Measurements from ENCODE around the gene STK10. TPM values are rescaled to one million over a fixed set of nuclear protein-coding genes. Genes with fewer than 3 reads are reported as not detected.

The STK10 gene
- total RNA-seq, 1 donor from 2014 or later = 281 TPM

DNA sequence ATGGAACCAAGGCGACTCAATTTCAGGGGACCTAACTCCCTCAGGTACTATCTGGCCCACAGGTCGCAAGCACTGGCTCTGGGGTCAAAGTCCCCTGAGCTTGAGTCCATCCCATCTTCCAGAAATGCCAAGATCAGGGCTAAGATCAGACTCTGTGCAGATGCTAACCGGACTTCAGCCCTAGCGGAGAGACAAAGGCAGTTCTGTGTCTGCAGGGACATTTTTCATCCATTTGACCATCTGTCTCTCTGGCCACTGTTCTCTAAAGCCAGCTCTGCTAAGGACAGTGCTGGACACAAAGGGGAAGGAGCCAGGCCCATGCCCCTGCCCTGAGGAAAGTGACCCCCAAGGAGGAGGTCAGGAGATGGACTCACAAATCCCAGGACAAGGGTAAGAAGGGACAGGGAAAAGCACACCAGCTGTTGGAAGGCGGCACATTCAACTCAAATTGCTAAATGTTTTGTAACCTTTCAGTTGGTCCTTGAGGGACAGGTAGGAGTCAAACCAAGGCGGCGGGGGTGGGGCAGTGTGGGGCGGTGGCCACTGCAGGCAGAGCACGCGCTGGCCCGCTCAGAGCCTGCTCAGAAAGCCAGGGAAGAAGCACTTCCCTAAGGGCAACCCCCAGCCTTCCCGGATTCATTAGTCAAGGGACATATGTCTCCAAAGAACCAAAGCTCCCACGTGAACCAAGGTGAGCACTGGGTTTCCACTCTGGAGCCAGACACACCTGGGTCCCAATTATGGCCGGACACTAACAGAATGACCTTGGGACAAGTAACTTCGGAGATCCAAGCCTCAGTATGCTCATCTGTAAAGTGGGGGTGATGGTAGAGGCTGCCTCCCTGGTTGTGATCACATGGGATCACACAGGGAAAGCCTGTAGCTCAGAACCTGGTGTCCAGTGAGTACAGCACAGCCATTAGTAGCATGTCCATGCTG is 42.8 kb downstream of the STK10 start:
- intact Hi-C loops (cut with micrococcal nuclease) = no loop called here

DNA sequence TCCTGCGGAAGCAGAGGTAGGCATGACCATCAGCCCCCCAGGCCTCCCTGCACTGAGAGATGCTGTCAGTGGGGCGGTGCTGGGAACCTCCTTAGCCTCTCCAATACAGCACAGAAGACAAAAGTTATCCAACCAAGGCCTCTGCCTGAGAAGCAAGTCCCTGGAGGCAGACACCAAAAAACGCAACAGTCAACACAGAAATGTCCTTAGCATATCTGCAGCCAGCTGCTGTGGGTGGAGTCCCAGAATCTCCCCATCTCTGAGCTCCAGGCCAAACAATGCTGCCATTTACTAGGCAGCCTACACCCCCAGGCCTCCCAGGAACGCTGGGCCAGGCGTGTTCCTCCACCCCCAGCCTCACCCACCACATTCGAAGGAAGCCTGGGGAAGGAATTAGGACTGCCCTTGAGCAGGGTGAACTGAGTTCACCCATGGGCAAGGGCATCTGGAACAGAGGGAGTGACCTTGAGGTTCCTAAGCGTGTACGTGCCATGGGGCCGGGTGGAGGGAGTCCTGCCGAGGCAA is 43.7 kb downstream of the STK10 start:
- intact Hi-C loops (cut with micrococcal nuclease) = no loop called here

- intact Hi-C loops (cut with micrococcal nuclease) = no loop called here
Measured at GRCh38 chr5:172143875-172144274, 44.1 kb downstream of the STK10 start.

GRCh38 chr5:172142709-172143215 is 45.3 kb downstream of the STK10 start:
- intact Hi-C loops (cut with micrococcal nuclease) = no loop called here

GRCh38 chr5:172141949-172142319 is 46.1 kb downstream of the STK10 start:
- intact Hi-C loops (cut with micrococcal nuclease) = no loop called here

DNA sequence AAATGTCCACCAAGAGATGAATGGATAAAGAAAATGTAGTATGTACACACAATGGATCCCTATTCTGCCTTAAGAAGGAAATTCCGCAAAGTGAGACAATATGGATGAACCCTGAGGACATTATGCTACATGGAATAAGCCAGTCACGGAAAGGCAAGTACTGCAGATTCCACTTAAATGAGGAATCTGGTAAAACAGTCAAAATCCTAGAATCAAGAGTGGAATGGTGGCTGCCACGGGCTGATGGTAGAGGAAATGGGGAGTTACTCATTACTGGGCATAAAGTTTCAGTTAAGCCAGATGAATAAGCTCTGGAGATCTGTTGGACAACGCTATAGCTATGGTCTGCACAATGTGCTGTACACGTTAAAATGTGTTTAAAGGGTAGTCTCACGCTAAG is 47.2 kb downstream of the STK10 start:
- intact Hi-C loops (cut with micrococcal nuclease) = no loop called here

GRCh38 chr5:172140120-172140519 is 47.9 kb downstream of the STK10 start:
- intact Hi-C loops (cut with micrococcal nuclease) = no loop called here

DNA sequence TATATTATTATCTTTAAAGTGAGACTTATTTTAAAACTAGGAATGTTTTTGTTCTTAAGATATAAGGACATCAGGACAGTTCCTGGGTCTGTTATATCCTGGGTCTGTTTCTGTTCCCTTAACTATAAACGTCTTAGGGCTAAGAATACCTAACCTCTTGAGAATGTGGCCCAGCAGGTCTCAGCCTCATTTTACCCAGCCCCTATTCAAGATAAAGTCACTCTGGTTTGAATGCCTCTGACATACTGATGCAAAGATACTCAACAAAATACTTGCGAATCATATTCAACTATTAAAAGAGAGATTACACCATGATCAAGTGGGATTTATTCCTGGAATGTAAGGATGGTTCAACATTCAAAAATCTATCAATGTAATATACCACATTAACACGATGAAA is 51.0 kb downstream of the STK10 start:
- intact Hi-C loops (cut with micrococcal nuclease) = no loop called here

GRCh38 chr5:172133359-172134029 is 54.5 kb downstream of the STK10 start:
- intact Hi-C loops (cut with micrococcal nuclease) = no loop called here

GRCh38 chr5:172131690-172132089 is 56.3 kb downstream of the STK10 start:
- intact Hi-C loops (cut with micrococcal nuclease) = no loop called here

DNA sequence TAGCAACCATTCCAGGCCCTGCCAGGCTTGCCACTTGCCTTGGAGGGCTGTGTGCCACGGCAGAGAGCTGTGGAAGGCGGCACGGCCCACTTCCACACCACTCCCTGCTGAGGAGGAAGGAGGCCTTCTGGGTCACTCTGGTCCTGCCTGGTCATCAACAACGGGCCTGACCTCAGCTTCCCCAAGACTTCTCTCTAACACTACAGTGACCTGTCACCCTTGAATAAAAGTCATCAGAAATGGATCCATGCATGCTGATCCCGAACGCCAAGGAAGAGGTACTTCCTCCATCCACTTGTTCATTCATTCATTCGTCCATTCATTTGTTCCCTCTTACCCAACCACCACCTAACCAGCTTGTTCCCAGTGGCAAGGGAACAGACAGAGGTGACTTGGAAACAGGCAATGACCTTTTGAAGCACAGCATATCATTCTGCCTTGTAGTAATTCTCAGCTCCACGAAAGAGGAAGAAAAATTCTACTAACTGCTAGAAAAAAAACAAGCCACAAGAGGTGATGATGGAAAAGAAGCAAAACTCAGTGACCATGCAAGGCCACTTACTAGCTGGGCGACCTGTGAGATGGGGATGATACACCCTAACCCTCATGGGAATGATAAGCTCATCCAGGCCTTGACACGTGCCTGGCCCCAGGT is 58.6 kb downstream of the STK10 start:
- intact Hi-C loops (cut with micrococcal nuclease) = no loop called here

DNA sequence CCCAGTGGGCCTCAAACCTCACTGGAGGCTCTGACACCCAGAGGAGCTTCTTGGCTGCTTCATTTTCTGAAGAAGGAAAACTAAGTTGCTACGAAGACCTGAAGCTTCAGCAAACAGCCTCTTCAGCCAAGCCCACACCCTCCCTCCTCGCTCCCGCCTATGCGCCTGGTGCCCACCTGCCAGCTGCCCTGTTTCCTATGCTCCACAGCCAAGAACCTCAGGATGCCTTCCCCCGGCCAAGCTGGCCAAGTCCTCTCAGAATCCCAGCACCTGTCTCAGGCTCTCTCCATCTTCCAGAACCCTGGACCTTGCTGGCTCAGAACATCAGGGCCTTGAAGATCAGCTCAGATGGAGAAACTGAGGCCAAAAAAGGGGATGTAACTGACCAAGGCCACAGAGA is 60.4 kb downstream of the STK10 start:
- intact Hi-C loops (cut with micrococcal nuclease) = no loop called here

DNA sequence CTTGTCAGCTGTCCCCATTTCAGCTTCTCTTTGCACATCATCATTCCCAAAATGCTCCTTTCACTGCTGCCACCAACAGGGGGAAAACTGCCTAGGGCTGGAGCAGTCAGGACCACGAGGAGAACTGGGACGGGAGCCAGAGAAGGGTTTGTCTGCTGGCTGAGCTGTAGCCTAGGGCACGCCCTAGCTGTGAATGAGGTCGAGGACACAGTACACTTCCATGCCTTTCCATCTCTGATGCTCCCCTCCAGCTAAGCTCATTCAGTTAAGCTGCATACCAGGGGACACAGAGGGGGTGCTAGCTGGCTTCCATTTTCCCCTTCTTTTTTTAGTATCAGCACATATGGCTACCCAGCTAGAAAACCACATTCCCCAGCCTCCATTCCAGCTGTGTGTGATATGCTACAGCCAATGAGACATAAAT is 64.7 kb downstream of the STK10 start:
- intact Hi-C loops (cut with micrococcal nuclease) = no loop called here

DNA sequence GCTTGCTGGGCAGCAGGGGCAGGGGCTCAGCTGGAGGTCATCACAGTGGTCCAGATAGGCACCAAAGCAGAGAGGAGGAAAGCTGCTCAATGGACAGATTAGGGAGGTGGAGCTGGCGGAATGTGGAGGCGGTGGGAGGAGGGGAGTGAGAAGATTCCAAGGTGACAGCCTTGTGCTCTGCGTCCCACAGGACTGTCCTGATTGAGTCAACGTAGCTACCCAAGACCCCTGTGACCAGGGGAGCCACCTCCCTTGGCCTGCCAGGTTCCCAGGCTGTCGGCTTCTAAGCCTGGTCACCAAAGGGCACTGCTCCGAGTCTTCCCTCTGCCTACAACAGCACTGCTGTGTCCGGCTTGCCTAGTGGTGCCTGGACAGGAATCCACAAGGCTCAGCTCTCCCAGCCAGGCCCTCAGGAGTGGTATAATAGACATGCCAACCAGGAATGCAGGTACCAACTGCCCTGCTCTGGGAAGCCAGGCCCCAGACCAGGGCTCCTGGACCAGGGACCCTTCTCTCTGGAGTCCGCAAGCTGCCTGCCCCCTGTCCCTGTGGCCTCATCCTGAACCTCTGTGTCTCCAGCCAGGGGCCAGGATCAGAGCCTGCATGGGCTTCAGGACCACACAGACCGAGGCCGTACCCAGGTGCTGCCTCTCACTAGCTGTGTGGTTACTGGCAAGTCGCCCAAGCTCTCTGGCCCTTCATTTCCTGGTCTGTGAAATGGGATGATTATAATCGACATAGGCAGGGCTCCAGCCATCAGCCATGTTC is 67.9 kb downstream of the STK10 start:
- intact Hi-C loops (cut with micrococcal nuclease) = loop anchor here (5.0 to 10.0 kb wide), 3 partner anchors 32 to 935 kb away; partner anchors contain the start of genes CREBRF and NPM1

DNA sequence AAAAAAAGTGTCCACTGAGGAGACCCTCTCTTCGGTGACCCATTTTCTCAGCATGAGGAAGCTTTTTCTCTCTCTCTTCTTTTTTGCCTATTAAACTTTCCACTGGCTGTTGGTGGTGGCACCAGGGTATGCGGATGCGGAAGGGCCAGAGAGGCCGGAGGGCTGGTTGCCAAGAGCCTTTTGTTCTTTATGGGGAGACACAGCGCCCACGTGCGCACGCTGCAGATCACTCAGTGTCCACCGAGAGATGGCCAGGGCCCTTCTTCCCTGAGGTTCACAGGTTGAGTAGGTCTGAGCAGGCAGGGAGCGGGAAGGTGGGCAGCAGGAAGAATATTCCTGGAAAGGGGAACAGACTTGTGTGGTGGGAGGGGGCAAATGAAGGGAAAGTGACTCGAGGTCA is 69.1 kb downstream of the STK10 start:
- intact Hi-C loops (cut with micrococcal nuclease) = loop anchor here (5.0 to 10.0 kb wide), 3 partner anchors 33 to 936 kb away; partner anchors contain the start of genes CREBRF and NPM1

GRCh38 chr5:172117977-172118701 is 69.9 kb downstream of the STK10 start:
- intact Hi-C loops (cut with micrococcal nuclease) = loop anchor here (5.0 to 10.0 kb wide), 3 partner anchors 34 to 937 kb away; partner anchors contain the start of genes CREBRF and NPM1

GRCh38 chr5:172115541-172115982 is 72.5 kb downstream of the STK10 start:
- intact Hi-C loops (cut with micrococcal nuclease) = loop anchor here (5.0 to 10.0 kb wide), 3 partner anchors 37 to 939 kb away; partner anchors contain the start of genes CREBRF and NPM1

GRCh38 chr5:172114875-172115422 is 73.1 kb downstream of the STK10 start:
- intact Hi-C loops (cut with micrococcal nuclease) = loop anchor here (5.0 to 10.0 kb wide), 4 partner anchors 37 to 940 kb away; partner anchors contain the start of genes CREBRF and NPM1

DNA sequence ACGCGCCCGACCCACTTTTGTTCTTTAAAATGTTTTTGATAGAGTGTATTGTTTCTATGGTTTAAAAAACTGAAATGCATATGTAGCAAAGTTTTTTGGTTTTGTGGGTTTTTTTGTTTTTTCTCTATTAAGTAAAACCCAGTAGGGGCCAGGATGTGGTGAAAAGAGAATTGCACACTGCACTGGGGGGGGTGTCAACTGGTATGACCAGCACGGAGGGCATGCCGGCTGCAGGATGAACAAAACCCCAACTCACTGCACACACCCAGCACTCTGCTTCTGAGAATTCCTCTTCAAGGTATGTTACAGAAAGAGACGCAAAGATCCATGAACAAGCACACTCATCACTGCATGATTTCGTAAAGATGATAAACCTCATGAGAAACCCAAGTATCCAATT is 75.0 kb downstream of the STK10 start:
- intact Hi-C loops (cut with micrococcal nuclease) = loop anchor here (1.0 to 10.0 kb wide), 7 partner anchors 47 to 942 kb away; partner anchors contain the start of genes CREBRF, NPM1 and STK10

All from T-helper 2 cell treated with Interferon-gamma antibody and Interleukin-4, amounts not matched to agents 100 ng/mL and 5 ng/mL, for 36 hours (primary cell).